Suprapubic skin (tissue), 3 donors: ENCODE measurements around the gene IL37.

Experiments used
- CTCF ChIP-seq, 2 donors: fragments of 200-600 bp in 1 of 2; fragments of 450-650 bp in 1 of 2; sonication (generic) in 1 of 2; IDR thresholded peaks; one replicate each; pipeline ENCODE4 v1.5.1; 2016 to 2019; ENCODE audit warnings: antibody characterized with exemption in 2 of 2, mild to moderate bottlenecking in 1 of 2, moderate library complexity in 1 of 2
- EP300 ChIP-seq: sonication (generic); formaldehyde crosslinking; IDR thresholded peaks from one replicate; pipeline ENCODE4 v1.6.1; 2017; ENCODE audit warnings: antibody characterized with exemption

GRCh38 chr2:112891385-112891831, 19.6 kb upstream of the IL37 start:
- no peak for TF ChIP-seq CTCF (IDR thresholded peaks at IDR 0.05)
- no peak for TF ChIP-seq EP300
